DOHH2 (cell line): ENCODE results near the gene PAPOLB.

ENCODE experiments used
- H3F3A ChIP-seq: fragments of 200-600 bp; sonication (generic), shearing (Covaris generic); 2 replicates; pipeline ENCODE4 v1.6.0; 2016; ENCODE audit warnings: antibody characterized with exemption, mild to moderate bottlenecking; ENCODE audit not compliant: control insufficient read depth, insufficient read depth
- H3K27ac ChIP-seq: fragments of 200-600 bp; sonication (generic); 2 replicates; pipeline ENCODE4 v1.5.1; 2014; ENCODE audit warnings: low read depth, mild to moderate bottlenecking, low read length, moderate library complexity
- H3K27me3 ChIP-seq: fragments of 200-600 bp; sonication (generic); 2 replicates; pipeline ENCODE4 v1.6.1; 2014; ENCODE audit warnings: mild to moderate bottlenecking, low read length, mixed read lengths; ENCODE audit not compliant: control insufficient read depth
- H3K36me3 ChIP-seq: fragments of 200-600 bp; sonication (generic); 2 replicates; pipeline ENCODE4 v1.6.1; 2014; ENCODE audit warnings: mild to moderate bottlenecking, low read length, moderate library complexity, mixed read lengths; ENCODE audit not compliant: control insufficient read depth
- H3K4me1 ChIP-seq: fragments of 200-600 bp; sonication (generic); 2 replicates; pipeline ENCODE4 v1.6.1; 2014; ENCODE audit warnings: mild to moderate bottlenecking, low read length, mixed read lengths; ENCODE audit not compliant: control insufficient read depth
- H3K4me2 ChIP-seq: fragments of 200-600 bp; sonication (generic); 2 replicates; pipeline ENCODE4 v1.6.0; 2014; ENCODE audit warnings: mild to moderate bottlenecking, low read length, moderate library complexity
- H3K4me3 ChIP-seq: fragments of 200-600 bp; sonication (generic); 2 replicates; pipeline ENCODE4 v1.5.1; 2014; ENCODE audit warnings: mild to moderate bottlenecking, low read length, mixed read lengths
- H3K79me2 ChIP-seq: fragments of 200-600 bp; sonication (generic); 2 replicates; pipeline ENCODE4 v1.6.1; 2014; ENCODE audit warnings: mild to moderate bottlenecking, low read length, mixed read lengths; ENCODE audit not compliant: control insufficient read depth
- H3K9me2 ChIP-seq: fragments of 200-600 bp; sonication (generic); replicated peaks from 2 replicates; pipeline ENCODE4 v1.6.1; 2014; ENCODE audit warnings: mild to moderate bottlenecking, low read length, mixed read lengths; ENCODE audit not compliant: control insufficient read depth
- H3K9me3 ChIP-seq: fragments of 200-600 bp; sonication (generic); 2 replicates; pipeline ENCODE4 v1.6.1; 2014; ENCODE audit warnings: antibody characterized with exemption, low read length, mixed read lengths; ENCODE audit not compliant: control insufficient read depth, insufficient read depth
- H4K20me1 ChIP-seq: fragments of 200-600 bp; sonication (generic); 2 replicates; pipeline ENCODE4 v1.6.0; 2014; ENCODE audit warnings: low read depth, mild to moderate bottlenecking, antibody characterized with exemption, low read length, moderate library complexity; ENCODE audit not compliant: control insufficient read depth, insufficient read depth
- EZH2phosphoT487 ChIP-seq: fragments of 200-600 bp; sonication (generic); IDR thresholded peaks from 2 replicates; pipeline ENCODE4 v1.6.1; 2017; ENCODE audit warnings: borderline replicate concordance, mild to moderate bottlenecking, antibody characterized with exemption, low read length, moderate library complexity, mixed read lengths
- TF ChIP-seq, protein P1 (sequence below): fragments of 200-600 bp; sonication (generic); IDR thresholded peaks from one replicate; pipeline ENCODE4 v1.5.1; 2014; ENCODE audit warnings: antibody characterized with exemption, mild to moderate bottlenecking, low read depth, low read length; ENCODE audit not compliant: poor library complexity, severe bottlenecking

The PAPOLB gene

DNA sequence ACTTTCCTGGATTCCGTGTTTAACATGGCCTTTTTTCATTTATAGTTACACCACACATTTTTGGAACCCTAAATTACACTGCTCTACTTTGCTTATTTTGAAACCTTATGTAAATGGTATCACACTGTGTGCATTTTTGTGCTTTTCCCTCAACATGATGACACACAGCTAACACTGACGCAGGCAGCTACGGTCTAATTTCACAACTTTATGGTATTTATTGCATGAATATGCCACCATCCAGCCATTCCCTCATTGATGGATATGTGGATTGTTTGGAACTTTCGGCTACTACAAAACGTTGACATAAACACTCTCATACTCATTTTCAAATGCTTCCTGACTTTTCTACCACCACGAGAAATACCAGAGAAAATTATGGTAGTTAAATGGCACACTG, 6.9 kb downstream of the PAPOLB start:
- no peaks in the 10 kb centered on the region for H3F3A ChIP-seq
- peaks cover 20% of the 10 kb centered on the region for H3K27me3 ChIP-seq
- no peaks in the 10 kb centered on the region for H3K9me3 ChIP-seq
- no peaks in the 10 kb centered on the region for H3K4me1 ChIP-seq
- no peaks in the 10 kb centered on the region for H3K36me3 ChIP-seq
- no peak overlapping the region for H3K27ac ChIP-seq
- no peaks in the 10 kb centered on the region for H3K9me2 ChIP-seq
- no peaks in the 10 kb centered on the region for H3K79me2 ChIP-seq
- no peak overlapping the region for H3K4me2 ChIP-seq
- H4K20me1 ChIP-seq, result no peaks in the 10 kb centered on the region
- TF ChIP-seq, protein P1, sequence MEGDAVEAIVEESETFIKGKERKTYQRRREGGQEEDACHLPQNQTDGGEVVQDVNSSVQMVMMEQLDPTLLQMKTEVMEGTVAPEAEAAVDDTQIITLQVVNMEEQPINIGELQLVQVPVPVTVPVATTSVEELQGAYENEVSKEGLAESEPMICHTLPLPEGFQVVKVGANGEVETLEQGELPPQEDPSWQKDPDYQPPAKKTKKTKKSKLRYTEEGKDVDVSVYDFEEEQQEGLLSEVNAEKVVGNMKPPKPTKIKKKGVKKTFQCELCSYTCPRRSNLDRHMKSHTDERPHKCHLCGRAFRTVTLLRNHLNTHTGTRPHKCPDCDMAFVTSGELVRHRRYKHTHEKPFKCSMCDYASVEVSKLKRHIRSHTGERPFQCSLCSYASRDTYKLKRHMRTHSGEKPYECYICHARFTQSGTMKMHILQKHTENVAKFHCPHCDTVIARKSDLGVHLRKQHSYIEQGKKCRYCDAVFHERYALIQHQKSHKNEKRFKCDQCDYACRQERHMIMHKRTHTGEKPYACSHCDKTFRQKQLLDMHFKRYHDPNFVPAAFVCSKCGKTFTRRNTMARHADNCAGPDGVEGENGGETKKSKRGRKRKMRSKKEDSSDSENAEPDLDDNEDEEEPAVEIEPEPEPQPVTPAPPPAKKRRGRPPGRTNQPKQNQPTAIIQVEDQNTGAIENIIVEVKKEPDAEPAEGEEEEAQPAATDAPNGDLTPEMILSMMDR, result no peak
- no peak for TF ChIP-seq EZH2phosphoT487
- no peak overlapping the region for H3K4me3 ChIP-seq

DNA sequence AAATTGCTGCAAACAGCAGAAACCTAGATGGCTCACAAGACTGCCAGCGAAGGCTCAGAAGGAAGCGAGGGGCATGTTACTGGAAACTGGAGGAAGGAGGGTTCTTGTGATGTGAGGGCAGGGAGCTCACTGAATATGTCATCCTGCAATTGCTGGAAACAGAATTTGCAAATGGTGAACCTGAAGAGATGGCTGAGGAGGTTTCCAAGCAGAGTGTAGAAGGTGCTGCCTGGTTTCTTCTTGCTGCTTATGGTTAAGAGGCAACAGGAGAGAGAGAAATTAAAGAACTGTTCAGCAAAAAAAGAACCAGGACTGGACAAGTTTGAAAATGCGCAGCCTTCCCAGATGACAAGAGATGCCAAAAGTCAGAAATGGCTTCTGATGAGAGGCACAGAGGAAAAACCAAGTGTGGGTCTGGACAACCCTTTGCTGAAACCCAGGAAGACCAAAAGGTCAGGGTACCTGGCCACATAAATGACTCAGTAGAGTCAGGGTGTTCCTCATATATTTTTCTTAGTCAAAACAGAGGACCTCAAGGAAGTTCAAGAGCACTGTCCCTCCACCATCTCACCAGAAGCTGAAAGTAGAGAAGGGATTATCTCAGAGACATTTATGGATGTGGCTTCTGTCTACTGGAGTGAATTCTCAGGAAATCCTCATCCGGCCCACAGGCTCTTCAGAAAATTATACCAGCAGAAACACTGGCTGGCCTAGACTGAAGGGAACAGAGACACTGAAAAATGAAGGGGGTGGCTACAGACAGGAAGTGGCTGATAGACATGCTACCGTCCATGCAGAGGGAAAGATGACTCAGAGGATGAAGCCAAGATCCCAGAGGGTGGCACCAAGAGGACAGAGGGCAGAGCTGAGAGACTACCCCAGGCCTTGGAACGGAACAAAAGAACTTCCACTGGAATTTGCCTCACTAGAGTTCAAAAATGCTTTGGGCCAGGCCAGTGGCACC, 10.1 kb downstream of the PAPOLB start:
- no peak overlapping the region for H3K4me3 ChIP-seq
- H3K27me3 ChIP-seq, result peaks cover 9% of the 10 kb centered on the region; the same call in 1 of the 2 replicates
- H3K27ac ChIP-seq, result no peak overlapping the region
- H3K36me3 ChIP-seq, result no peaks in the 10 kb centered on the region
- H3K79me2 ChIP-seq, result no peaks in the 10 kb centered on the region
- no peak overlapping the region for H3K4me2 ChIP-seq
- no peaks in the 10 kb centered on the region for H3K9me2 ChIP-seq
- H3K9me3 ChIP-seq, result no peaks in the 10 kb centered on the region
- no peak for TF ChIP-seq EZH2phosphoT487
- TF ChIP-seq, protein P1, result no peak
- no peaks in the 10 kb centered on the region for H3K4me1 ChIP-seq
- no peaks in the 10 kb centered on the region for H4K20me1 ChIP-seq
- no peaks in the 10 kb centered on the region for H3F3A ChIP-seq

DNA sequence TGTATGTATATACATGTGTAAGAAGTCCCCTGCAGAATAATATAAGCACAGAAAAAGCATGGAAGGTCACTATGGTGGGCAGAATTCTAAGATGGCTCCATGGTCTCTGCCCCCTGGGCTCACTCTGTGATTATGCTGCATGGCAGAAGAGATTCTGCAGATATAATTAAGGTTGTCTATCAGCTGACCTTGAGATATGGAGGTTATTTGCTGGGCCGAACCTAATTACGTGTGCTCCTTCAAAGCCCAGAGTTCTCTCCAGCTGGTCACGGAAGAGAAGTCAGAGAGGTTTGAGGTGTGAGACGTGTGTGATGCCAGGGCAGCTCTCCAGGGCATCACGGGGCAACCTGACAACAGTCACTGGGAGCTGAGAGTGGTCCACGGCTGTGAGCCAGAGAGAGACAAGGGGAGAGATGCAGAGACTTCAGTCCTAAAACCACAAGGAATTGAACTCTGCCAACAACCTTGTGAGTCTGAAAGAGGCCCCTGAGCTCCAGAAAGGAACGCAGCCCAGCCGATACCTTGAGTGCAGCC, 11.5 kb downstream of the PAPOLB start:
- Histone ChIP-seq H3K4me3 (no peak overlapping the region), H4K20me1 (no peaks in the 10 kb centered on the region), H3K79me2 (no peaks in the 10 kb centered on the region), H3K27me3 (peaks cover 8% of the 10 kb centered on the region; the same call in 1 of the 2 replicates), H3F3A (no peaks in the 10 kb centered on the region), H3K27ac (no peak overlapping the region), H3K4me1 (no peaks in the 10 kb centered on the region), H3K9me3 (no peaks in the 10 kb centered on the region), H3K9me2 (no peaks in the 10 kb centered on the region), H3K36me3 (no peaks in the 10 kb centered on the region), H3K4me2 (no peak overlapping the region)
- TF ChIP-seq, protein P1, result no peak
- TF ChIP-seq EZH2phosphoT487, result no peak
